HTERT RPE-1 (cell line): ENCODE results near the gene RASAL3.
"Not testable (repeated sequence)": the region's sequence is repeated elsewhere in the genome, so short reads cannot be mapped to it uniquely, and the experiment has no call there.

Experiments
- in situ Hi-C: fragments of 300-500 bp; cut with MboI; formaldehyde crosslinking; loops from 4 replicates; pipeline ENCODE4 v1.14.3; 2020; ENCODE audit warnings: low sequenced_read_pairs

The RASAL3 gene

DNA sequence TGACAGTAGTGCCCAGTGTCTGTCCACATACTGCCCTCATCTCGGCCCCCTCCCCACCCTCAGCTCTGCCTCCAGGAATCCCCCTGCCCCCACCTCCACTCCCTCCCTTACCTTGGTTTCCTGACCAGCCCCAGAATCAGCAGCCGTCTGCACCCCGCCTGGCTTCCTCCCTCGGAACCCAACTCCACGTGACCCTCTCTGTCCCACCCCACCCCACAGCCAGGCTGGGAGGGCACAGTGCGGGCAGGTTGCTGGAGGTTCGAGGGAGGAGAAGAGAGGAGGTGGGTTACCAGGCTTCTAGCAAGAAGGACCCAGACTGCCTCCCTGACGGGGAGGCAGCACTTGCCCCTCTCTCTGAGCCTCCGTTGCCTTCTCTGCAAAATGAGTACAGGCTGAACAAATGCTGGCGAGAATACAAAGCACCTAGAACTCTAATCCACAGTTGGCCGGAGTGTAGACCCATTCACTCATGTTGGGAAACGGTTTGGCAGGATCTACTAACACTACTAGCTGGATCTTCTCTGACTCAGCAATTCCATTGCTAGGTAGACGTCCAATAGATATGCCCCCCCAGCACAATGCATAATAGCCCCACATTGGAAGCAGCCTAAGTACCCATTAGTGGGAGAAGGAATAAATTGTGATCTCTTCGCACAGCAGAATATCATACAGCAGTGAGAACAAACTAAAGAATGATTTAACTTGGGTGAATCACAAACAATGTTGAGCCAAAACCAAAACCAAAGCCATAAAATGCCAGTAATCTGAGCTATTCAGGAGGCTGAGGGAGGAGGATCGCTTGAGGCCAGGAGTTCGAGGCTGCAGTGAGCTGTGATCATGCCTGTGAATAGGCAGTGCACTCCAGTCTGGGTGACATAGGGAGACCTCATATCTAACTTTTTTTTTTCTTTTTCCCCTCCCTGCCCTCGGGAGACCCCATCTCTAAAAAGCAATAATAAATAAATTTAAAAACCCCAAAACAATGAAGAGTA lies at the start of gene RASAL3:
TSS of gene RASAL3 (minus strand) at position 151 of the 992 bp plus-strand sequence. CDS start 186 bp downstream, outside the sequence.
- in situ Hi-C loops = no loop called here

DNA sequence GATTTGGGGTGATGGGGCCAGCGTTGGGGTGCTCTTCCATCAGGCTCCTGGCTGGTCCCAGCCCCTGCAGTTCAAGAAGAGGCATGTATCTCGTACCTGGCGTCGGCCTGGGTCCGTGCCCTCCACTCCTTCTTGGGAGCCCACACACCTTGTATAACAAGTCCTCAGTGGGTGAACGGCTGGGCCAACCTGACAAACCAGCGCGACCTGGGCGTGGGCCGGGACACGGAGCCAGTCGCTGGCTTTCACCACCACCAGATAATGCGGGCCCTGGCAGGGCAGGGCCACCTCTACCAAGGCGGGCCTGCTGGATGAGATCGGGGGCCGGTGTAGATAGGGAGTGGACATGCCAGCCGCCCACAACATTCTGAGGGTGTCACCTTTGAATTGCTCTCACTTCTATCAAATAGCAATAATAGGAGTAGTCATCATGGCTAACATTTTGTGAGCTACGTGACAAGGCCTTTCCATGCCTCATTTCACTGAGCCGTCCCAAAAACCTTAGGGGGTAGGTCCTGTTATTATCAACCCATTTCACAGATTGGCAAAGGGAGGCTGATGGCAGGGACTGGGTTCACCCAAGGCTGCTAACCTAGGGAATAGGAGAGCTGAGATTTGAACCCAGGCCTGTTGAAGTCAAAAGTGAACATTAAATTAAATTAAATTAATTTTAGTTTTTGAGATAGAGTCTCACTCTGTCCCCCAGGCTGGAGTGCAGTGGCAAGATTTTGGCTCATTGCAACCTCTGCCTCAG lies 47.5 kb upstream of the RASAL3 start:
- in situ Hi-C loops = no loop called here

DNA sequence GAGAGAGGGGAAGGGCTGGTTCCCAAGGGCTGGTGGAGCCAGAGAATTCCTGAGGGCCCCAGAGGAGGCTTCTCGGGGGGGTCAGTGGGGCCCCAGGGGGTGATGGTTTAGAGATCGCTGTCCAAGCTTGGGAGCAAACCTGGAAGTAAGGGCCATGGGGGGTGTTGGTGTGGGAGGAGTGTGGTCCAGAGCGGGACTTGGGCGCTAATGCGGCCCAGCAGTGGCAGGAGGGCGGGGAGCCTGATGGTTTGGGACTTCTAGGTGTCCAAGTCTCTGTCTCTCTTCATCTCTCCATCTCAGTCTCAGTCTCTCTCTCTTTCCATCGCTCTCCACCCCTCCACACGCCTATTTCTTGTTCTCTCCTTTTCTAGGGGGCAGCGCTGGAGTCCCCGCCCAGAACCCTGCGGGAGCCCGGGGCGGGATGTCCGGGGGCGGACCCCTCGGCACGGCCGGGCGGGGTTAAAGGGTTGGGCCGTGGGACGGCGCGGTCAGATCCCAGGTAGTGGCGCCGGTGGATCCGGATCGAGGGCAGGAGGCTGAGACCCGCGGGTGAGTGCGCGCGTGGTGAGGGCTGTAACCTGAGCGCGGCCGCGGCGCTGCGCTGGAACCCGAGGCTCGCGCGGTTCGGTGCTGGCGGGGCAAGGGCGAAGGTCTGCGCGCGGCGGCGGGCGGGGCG lies 43.8 kb upstream of the RASAL3 start, which contains the start of gene CYP4F22:
TSS of gene CYP4F22 (plus strand) at position 491 of the 676 bp plus-strand sequence. CDS start 16,812 bp downstream, outside the sequence.
- in situ Hi-C loops = no loop called here

DNA sequence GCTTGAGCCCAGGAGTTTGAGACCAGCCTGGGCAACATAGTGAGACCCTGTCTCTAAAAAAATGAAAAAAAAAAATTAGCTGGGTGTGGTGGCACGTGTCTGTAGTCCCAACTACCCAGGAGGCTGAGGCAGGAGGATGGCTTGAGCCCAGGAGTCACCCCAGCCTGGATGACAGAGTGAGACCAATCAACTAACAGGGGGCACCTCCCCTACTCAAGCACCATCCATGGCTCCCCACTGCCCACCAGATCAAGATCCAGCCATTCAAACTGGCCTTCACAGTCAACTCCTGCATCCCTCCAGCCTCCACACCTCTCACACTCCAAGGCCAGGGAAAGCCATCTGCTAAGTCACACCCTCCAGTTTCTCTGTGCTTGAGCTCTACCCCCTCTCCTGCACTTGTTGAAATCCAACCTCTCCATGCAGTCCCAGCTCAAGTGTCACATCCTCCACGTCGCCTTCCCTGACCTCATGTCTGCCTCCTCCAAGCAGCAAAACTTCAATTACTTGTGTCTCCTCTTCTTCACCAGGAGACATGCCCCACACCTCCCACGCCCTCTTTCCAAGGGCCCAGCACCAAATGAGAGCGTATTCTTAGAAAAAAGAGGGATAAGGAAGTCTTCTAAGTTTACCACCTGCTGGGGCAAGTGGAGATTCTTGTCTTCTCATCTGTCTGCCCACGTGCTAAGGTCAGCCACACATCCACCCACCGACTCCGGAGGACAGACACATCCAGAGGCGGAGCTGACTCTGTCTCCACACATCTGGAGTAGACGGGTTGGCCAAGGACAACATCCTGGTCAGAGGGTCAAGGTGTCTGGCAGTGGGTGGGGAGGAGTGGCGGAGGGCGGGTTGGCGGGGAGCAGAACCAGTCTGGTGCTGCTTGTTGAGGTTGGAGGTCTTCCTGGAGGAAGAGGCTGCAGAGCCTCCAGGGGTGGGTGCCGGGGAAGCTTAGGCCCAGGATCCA lies 43.0 kb upstream of the RASAL3 start:
- in situ Hi-C loops = no loop called here

DNA sequence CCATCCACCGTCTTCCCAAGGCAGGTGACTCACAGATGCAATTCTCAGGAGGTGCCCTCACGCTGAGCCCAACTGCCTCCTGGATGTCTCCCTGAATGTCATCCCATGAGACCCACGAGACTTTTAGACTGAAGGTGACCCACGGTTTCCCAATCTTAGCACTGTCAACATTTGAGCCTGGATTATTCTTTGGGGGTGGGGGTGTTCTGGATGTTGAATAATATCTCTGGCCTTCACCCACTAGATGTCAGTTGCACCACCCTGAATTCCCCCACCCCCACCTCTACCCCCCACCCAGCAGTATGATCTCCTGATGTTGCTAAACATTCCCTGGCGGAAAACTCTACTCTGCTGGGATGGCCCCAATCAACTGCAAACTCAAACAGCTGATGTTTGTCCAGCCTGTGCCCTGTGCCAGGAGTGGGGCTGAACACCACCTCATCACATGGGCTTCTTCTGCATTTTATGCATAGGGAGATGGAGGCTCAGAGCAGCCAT lies 41.8 kb upstream of the RASAL3 start:
- in situ Hi-C loops = no loop called here

DNA sequence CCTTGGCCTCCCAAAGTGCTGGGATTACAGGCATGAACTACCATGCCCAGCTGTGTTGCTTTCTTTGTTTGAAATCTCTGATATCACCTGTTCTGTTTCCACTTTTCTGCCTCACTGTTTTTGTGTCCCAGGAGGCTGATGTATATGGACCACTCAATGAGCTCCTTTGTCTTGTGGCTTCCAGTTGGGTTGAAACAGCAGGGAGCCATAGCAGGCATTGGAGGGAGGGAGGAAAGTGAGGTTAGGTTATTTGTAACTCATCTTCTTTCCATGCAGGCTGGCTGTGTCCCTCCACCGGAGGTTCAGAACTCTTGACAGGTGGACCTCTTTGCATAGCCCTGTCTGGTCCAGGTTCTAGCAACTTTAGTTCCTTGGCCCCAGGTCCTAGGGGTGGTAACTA lies 37.9 kb upstream of the RASAL3 start:
- in situ Hi-C loops = no loop called here

DNA sequence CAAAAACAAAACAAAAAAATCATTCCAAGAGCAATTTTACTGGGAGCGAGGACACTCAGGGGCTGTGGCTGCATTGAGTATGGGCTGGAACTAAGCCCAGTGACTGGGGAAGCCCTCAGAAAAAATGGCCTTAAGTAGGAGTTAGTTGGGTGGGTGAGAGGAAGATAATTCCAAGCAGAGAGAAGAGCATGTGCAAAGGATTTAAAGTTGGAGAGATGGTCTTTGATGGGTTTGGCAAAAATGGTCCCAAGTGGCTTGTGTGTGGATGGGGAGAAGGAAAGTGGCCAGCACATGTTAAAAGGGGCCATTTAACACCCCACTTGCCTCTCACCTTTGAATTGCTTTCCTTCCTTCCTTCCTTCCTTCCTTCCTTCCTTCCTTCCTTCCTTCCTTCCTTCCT lies 37.3 kb upstream of the RASAL3 start:
- in situ Hi-C loops = no loop called here

DNA sequence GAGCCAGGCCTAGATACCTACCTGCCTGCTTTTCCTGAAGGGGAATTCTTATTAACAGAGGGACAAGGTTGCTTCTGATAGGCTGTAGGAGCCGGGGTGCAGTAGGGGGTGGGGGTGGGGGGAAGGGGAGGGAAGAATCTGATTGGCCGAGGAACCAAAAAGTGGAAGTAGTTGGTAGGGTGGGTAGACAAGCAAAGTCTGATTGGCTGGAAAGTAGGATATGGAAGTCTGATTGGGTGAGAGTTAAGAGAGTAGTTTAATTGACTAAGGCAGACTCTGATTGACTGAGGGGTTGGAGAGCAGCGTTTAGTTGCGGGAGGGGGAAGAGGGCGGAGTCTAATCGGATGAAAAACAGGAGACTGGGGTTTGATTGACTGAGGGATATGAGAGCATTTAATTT lies 34.6 kb upstream of the RASAL3 start:
- in situ Hi-C loops = no loop called here

DNA sequence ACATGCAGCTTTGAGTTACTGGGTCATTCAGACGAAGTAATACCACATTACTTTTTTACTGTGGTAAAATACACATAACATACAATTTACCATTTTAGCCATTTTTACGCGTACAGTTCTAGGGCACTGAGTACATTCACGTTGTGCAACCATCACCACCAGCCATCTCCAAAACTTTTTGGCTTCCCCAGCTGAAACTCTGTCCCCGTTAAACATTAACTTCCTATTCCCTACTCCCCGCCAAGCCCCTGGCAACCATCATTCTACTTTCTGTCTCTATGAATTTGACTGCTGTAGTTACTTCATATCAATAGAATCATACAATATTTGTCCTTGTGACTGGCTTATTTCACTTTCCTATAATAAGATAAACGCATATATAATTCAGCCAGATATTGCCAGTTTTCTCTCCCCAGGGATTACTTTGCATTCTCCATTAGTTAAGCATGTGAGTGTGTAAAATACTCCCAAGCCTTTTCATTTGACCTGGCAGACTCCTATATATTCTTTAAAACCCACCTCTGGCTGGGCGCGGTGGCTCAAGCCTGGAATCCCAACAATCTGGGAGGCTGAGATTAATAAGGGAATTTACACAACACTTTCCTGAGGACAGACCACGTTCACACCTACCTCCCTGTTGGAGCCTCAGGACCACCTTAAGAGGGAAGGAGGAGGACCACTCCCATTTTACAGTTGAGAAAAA lies 34.0 kb upstream of the RASAL3 start:
- in situ Hi-C loops = no loop called here

DNA sequence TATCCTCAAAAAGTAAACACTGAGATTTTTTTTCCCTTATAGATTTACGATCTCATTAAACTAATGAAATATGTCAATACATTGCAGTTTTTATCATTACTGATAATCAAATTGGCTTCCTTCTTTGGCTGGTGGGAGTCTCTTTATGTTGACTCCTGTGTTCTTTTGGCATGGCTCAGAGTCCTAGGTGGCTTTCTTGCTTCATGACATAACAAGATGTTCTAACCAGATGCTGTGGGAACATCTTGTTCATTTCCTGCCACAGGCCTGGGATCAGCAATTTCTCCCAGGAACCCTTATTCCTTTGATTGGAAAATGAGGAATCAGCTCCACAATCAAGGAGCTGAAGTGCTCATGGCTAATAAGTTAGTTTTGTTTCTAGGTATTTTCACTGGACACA lies 30.8 kb upstream of the RASAL3 start:
- in situ Hi-C loops = no loop called here

DNA sequence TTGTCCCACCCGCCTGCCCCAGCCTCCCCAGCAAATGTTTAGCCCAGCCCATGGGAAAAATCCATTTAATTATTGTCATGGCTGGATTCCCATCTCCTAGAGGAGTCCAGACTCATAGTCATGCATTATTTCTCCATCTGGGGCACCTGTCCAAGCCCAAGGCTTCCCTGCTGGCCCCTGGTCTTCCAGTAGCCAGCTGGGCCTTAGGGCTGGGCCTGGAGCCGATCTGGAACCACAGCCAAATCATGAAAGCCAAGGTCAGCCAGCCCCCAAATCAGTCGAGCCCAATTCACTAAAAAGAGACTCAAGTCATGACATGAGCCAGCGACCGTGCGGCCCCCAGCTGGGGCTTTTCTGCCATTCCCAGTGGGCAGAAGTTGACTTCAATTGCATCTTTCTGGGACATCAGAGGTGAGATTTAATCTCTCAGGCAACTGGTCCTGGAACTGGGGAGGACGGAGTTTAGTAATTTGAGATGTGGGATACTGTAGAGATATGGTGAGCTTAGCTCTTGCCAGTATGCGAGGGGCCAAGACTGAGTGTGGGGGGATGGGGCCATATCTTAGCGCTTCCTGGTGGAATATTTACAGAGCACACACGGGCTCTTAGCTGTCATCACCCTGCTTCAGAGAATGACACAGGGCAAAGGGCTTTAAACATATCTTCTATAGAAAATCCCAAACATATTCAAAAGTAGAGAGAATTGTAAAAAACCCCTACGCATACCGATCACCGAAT lies 24.3 kb upstream of the RASAL3 start:
- in situ Hi-C loops = no loop called here

DNA sequence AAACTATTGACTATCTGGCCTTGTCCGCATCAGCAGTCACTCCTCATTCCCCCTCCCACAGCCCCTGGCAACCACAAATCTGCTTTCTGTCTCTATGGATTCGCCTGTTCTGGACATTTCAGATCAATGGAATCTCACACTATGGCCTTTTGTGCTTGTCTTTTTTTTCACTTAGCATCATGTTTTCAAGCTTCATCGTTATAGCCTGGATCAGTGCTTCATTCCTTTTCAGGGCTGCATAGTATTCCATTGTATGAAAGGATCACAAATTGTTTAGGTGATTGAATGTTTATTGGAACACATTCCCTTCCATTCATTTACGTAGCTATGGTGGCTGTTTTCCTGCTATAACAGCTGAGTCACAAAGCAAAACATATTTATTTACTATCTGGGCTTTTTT lies 22.7 kb upstream of the RASAL3 start:
- in situ Hi-C loops = no loop called here

DNA sequence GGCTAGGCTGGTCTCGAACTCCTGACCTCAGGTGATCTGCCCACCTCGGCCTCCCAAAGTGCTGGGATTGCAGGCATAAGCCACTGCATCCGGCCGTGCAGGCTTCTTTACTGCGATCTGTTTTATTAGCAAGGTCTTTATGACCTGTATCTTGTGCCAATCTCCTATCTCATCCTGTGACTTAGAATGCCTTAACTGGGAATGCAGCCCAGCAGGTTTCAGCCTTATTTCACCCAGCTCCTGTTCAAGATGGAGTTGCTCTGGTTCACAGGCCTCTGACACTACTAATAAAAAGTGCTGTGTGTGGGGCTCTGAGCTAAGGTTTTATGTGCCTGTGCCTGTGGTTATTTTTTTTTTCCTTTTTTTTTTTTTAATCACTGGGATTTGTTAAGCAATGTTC lies 21.4 kb upstream of the RASAL3 start:
- in situ Hi-C loops = not testable (repeated sequence)

DNA sequence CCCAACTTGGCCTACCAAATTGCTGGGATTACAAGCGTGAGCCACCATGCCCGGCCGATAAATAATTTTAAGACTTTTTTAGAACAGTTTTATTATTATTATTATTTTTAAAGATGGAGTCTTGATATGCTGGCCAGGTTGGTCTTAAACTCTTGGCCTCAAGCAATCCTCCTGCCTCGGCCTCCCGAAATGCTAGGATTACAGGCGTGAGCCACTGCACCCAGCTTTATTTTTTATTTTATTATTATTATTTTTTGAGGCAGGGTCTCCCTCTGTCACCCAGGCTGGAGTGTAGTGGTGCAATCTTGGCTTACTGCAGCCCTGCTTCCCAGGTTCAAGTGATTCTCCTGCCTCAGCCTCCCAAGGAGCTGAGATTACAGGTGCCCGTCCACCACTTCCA lies 16.7 kb upstream of the RASAL3 start:
- in situ Hi-C loops = not testable (repeated sequence)

DNA sequence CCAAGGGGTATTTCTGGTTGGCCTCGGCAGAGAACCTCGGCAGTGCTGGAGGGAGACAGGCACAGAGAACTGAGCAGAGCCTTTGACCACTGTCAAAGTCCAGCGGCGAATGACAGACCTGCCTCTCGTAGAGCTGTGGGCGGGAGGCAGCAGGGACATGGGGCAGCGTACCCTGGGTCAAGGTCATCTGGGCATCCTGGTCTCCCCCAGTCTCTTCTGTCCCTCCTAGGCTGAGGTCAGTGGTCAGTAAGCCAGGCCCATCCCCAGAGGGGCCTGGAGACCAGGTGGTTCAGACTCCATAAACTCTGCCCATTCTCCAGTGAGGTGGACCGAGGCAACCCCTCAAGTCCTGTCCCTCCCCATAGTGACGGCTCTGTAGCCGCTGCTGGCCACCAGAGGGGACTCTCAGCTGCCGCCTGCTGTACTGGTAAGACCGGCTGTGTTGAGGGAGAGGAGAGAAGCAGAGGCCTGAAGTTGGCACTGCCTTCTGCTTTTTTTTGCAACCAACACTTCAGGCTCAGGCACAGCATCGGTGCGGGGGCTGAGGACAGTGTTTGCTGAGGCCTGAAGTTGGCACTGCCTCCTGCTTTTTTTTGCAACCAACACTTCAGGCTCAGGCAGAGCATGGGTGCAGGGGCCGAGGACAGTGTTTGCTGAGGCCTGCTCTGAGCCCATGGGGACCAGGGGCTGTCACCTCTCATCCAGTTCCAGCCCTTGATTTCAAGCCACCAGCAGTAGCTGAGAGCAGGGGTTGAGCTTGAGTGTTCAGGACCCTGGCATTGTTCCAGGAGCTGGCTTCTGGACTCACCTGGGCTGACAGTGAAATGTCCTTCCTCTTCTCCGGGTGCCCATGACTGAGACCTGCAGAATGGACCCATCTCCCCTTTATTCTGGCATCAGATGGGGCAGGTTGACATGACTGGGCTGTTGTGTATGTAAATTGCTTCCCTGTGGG lies 15.3 kb upstream of the RASAL3 start, which contains the start of gene PGLYRP2:
TSS of gene PGLYRP2 (minus strand) at position 111 of the 955 bp plus-strand sequence. CDS start 130 bp downstream, outside the sequence.
- in situ Hi-C loops = no loop called here

DNA sequence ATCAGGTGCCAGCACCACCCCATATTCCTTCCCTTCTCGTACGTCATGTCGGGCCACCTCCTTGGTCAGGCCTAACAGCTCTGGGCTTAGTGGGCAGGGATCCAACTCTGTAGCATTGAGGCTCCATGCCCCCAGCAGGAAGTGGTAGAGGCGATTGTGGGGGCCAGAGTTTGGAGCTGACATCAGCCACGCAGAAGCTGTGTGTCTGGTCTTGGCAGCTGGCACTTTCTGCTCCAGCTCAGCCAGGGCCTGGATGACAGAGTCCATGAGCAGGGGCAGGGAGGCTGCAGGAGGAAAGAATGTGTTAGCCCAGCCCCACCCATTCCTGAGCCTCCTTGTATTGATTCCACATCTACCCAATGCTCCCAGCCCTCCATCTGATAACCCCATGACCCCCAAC lies 12.0 kb upstream of the RASAL3 start:
- in situ Hi-C loops = no loop called here

DNA sequence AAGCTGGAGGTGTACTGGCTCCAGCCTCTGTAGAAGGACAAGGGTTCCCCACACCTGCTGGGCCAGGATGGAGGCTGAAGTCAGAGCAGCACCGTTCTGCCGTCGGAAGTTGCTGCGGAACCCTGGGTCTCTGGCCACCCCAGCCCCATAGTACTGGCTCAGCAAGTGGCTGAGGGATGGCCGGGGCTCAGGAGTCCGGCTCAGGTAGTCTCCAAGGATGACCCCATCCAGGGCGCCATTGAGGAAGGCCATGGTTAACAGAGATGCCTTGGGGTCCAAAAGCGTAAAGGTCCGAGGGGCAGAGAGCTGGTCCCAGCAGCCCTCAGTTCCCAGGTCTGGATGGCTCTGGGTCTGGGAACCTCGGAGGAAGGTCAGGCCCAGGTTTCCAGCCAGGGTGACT lies 11.3 kb upstream of the RASAL3 start:
- in situ Hi-C loops = no loop called here
